Fibroblast of mammary gland (primary cell): ENCODE results near the gene SARNP.
A peak's percentile ranks its signal among the peaks of the same experiment; 100 is the strongest.

ENCODE experiments used
- DNase-seq: peaks from one replicate; pipeline ENCODE4 v3.0.0-alpha.2; 2010; ENCODE audit warnings: low read depth
- H3K4me3 ChIP-seq: 2 replicates; pipeline ENCODE4 v1.5.1; 2011; ENCODE audit warnings: low read depth, mild to moderate bottlenecking, low read length, moderate library complexity; ENCODE audit not compliant: control insufficient read depth
- CTCF ChIP-seq: conservative IDR thresholded peaks from 2 replicates; pipeline ENCODE4 v1.5.1; 2011; ENCODE audit warnings: low read depth, low read length, inconsistent platforms; ENCODE audit not compliant: control insufficient read depth, insufficient read depth

The SARNP gene

GRCh38 chr12:55732288-55732687 is 85.2 kb downstream of the SARNP start:
- no peak for TF ChIP-seq CTCF
- no peak overlapping the region for H3K4me3 ChIP-seq
- DNase-seq, result no peak

DNA sequence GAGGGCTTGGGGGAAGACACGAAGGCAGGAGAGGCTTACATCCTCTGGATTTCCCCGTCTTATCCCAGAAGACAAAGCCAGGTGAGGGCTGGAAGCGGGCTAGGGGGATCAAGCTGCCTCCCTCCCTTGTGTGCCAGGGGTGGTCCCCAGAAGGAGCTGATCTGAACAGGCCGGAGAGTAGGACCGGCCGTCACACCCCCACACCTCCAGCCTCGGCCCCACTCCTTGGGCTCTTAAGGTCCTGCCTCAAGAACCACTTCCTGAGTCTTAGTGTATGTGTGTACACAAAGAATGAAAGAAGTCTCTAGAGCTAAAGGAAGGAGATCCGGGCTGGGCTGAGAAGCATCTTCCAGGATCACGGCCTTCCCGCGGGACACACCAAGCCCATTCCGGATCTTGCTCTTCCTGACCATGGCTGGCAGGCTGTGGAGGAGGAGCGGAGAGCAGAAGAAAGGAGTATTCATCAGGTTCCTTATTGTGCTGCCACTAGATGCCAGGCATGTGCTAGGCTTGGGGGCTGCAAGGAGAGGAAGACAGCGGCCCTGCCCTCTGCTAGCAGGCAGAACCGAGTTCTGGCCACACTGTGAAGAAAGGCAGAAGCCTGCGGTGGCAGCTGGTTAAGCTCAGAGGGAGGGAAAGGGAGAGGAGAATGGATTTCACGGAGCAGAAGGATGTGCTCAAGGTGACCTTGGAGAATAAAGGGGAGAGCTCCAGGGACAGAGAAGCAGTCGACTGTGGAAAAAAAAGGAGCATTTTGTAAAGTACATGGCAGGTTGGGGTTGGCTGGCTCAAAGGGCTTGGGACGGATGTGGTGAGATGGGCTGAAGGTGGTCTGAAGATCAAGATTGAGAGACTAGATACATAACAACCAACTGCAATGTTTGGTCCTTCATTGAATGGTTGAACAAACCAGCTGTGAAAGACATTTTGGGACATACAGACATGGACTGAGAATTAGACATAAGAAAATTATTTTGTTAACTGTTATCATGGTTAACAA is 87.4 kb downstream of the SARNP start:
- H3K4me3 ChIP-seq, result peak overlapping the region; percentile 68
- peak; percentile 62 for DNase-seq
- TF ChIP-seq CTCF, result no peak

DNA sequence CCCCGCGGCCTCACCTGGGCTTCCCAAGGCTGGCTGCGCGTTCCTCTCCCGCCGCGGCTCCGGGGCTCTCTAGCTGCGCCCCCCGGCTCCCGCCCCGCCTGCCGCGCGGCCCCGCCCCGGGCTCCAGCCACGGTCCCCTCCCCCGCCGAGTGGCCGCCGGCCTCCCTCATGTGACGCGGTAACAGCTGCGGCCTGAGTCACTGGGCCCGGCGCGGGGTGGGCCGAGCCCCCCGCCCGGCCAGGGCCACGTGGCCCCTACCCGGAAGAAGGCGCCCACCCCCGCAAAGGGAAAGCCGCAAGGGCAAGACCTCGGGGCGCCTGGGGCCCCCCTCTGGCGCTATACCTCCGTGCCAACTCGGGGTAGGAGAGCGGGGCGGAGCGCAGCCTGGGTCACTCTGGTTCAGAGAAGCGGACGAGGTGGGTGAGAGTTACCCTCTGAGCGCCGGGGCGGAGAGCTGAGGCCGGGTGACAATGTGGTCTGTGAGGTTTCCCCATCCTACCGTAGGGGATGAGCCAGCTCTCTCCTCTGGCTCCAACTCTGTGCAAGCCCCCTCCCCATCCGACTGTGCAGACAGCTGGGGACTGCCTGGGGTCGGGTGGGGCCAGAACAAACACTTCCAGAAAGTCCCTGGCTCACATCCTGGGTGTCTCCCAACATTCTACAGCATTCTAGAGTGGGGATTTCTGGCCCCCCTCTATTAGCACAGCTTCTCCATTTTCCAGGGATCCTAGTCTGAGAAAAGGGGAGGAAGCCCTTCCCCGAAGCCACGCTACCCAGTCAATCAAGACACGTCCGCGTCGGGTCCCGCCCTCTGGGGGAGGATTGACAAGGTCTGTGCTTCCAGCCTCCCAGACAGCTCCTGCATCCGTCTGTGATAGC is 88.3 kb downstream of the SARNP start, which contains the start of gene CD63:
CD63 (minus strand) TSS at position 71 of the 880 bp plus-strand sequence. CDS start 668 bp downstream, outside the sequence.
- no peak for TF ChIP-seq CTCF
- peak within 1 kb of the TSS; percentile 94 for H3K4me3 ChIP-seq
- DNase-seq, result peak; percentile 94

GRCh38 chr12:55728186-55728938 is 89.2 kb downstream of the SARNP start:
- H3K4me3 ChIP-seq, result peak overlapping the region; percentile 94
- TF ChIP-seq CTCF, result no peak
- DNase-seq, result no peak

DNA sequence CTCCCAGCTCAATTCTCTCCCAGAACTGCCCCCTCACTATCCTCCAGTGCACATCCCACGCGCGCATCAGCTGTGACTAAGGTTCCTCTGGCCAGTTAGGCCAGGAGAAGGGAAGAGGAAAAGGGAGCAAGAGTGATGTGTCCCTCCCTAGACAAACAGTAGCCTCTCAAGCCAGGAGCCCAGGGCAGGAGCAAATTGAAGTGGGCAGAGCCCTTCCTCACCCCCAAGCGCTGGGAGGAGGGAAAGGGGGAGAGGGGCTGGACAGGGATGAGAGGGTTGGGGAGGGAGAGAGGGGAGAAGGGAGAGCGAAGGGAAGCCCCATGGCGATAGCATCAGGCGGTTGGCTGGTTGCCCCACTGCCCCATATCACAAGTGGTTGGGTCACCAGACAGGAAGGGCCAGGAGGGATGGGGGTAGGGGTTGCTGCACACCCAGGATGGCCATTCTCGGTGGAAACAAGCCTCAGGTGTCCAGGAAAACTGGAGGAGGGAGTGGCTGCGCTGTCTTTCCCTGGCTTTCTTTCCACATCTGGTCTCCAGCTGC is 89.8 kb downstream of the SARNP start:
- no peak for TF ChIP-seq CTCF
- no peak for DNase-seq
- peak overlapping the region; percentile 94 for H3K4me3 ChIP-seq

- no peak for DNase-seq
- TF ChIP-seq CTCF, result no peak
- peak overlapping the region; percentile 94 for H3K4me3 ChIP-seq
Observed at GRCh38 chr12:55726971-55727370, 90.6 kb downstream of the SARNP start.
